GM12878 (cell line): Measurements from ENCODE around the gene PRTN3. TPM values are rescaled to one million over a fixed set of nuclear protein-coding genes. Genes with fewer than 3 reads are reported as not detected.

Experiments
- ATAC-seq: fragments of 200-7000 bp; cut with Tn5 transposase; 3 replicates; pipeline ENCODE4 v1.9.1; 2020; ENCODE audit warnings: mild to moderate bottlenecking, moderate library complexity
- BruUV-seq: library from RNA; stranded (reverse); fragments of 400-500 nt; replicated peaks from 2 replicates; lab custom pipeline; 2021; lab: Mats Ljungman, UMichigan
- CTCF ChIA-PET: fragments of 300-600 bp; sonication (Branson Sonifier 250); formaldehyde crosslinking; extraction: SDS; loops from one replicate; lab custom pipeline; 2021; ENCODE audit warnings: inconsistent platforms; lab: Yijun Ruan, JAX
- POLR2A ChIA-PET: fragments of 350-600 bp; formaldehyde crosslinking; extraction: SDS; loops from one replicate; lab custom pipeline; 2021; ENCODE audit warnings: inconsistent platforms; lab: Charles Lee
- RAD21 ChIA-PET: fragments of 300-600 bp; sonication (Branson Sonifier 250); formaldehyde crosslinking; loops from one replicate; lab custom pipeline; 2023; ENCODE audit warnings: antibody characterized with exemption; ENCODE audit not compliant: unreplicated experiment; lab: Charles Lee
- SMC1A ChIA-PET: fragments of 300-600 bp; sonication (Branson Sonifier 250); formaldehyde crosslinking; loops from one replicate; lab custom pipeline; 2023; ENCODE audit not compliant: unreplicated experiment, uncharacterized antibody; lab: Charles Lee
- DNase-seq: peaks from one replicate; pipeline ENCODE4 v3.0.0-alpha.2; 2011; ENCODE audit warnings: low read depth, low spot score
- FAIRE-seq: peaks from 3 replicates; lab custom pipeline; 2011; peaks lifted over from hg19 to GRCh38; lab: Jason Lieb, UNC
- H2AFZ ChIP-seq: 2 replicates; pipeline ENCODE4 v1.6.0; 2011; ENCODE audit warnings: low read depth, low read length, control low read depth; ENCODE audit not compliant: control insufficient read depth
- H3K27ac ChIP-seq: 2 replicates; pipeline ENCODE4 v1.5.1; 2011; ENCODE audit warnings: control low read depth; ENCODE audit not compliant: control insufficient read depth, insufficient read depth
- H3K27me3 ChIP-seq, 2 experiments: replicated peaks in 1 of 2; 2 replicates each; pipeline versions ENCODE4 v1.6.0 to v1.6.1; 2011; ENCODE audit warnings: low read length in 1 of 2; ENCODE audit not compliant: control insufficient read depth in 2 of 2, insufficient read depth in 2 of 2
- H3K36me3 ChIP-seq, 2 experiments: 2 replicates each; pipeline ENCODE4 v1.5.1; 2011; ENCODE audit warnings: low read length in 1 of 2; ENCODE audit not compliant: control insufficient read depth in 2 of 2, insufficient read depth in 2 of 2
- H3K4me1 ChIP-seq: 2 replicates; pipeline ENCODE4 v1.6.1; 2011; ENCODE audit warnings: mild to moderate bottlenecking, low read length, moderate library complexity, mixed read lengths; ENCODE audit not compliant: control insufficient read depth, insufficient read depth
- H3K4me2 ChIP-seq: 2 replicates; pipeline ENCODE4 v1.6.0; 2011; ENCODE audit warnings: control low read depth; ENCODE audit not compliant: control insufficient read depth, insufficient read depth
- H3K4me3 ChIP-seq: fragments of 200-600 bp; sonication (generic); 2 replicates; pipeline ENCODE4 v1.5.1; 2016
- H3K79me2 ChIP-seq: 2 replicates; pipeline ENCODE4 v1.6.0; 2011; ENCODE audit warnings: low read length; ENCODE audit not compliant: control insufficient read depth, insufficient read depth
- H3K9ac ChIP-seq: 2 replicates; pipeline ENCODE4 v1.8.0; 2011; ENCODE audit warnings: low read length, control low read depth, mixed read lengths; ENCODE audit not compliant: control insufficient read depth, insufficient read depth
- H3K9me3 ChIP-seq: replicated peaks from 3 replicates; pipeline ENCODE4 v1.5.1; 2011; ENCODE audit warnings: mild to moderate bottlenecking, low read length; ENCODE audit not compliant: control insufficient read depth, insufficient read depth
- H4K20me1 ChIP-seq: 2 replicates; pipeline ENCODE4 v1.6.0; 2011; ENCODE audit not compliant: control insufficient read depth, insufficient read depth
- BCL11A ChIP-seq: IDR thresholded peaks from 2 replicates; pipeline ENCODE4 v1.6.1; 2011; ENCODE audit warnings: low read depth, low read length
- CBFB ChIP-seq: IDR thresholded peaks from 2 replicates; pipeline ENCODE4 v1.6.1; 2016; ENCODE audit warnings: antibody characterized with exemption, low read depth
- MXI1 ChIP-seq: fragments of 150-350 bp; IDR thresholded peaks from 2 replicates; pipeline ENCODE4 v1.6.1; 2011; ENCODE audit warnings: low read depth, mild to moderate bottlenecking, inconsistent platforms, low read length, improper control_type of control experiment
- NFIC ChIP-seq: IDR thresholded peaks from 2 replicates; pipeline ENCODE4 v1.6.1; 2012; ENCODE audit warnings: low read depth, mild to moderate bottlenecking, inconsistent platforms, low read length, moderate library complexity
- POLR2A ChIP-seq: IDR thresholded peaks from 2 replicates; pipeline ENCODE4 v1.6.1; 2011; ENCODE audit warnings: low read depth, mild to moderate bottlenecking, low read length
- POLR2AphosphoS5 ChIP-seq: IDR thresholded peaks from 2 replicates; pipeline ENCODE4 v1.6.1; 2011; ENCODE audit warnings: mild to moderate bottlenecking, low read length, inconsistent platforms
- SIX5 ChIP-seq: IDR thresholded peaks from 2 replicates; pipeline ENCODE4 v1.6.1; 2011; ENCODE audit warnings: mild to moderate bottlenecking, low read depth, low read length, moderate library complexity; ENCODE audit not compliant: severe bottlenecking
- WGBS: methylation state at CpG from one replicate; pipeline ENCODE4 v1.1.6; 2016; ENCODE audit warnings: low lambda C conversion rate; ENCODE audit not compliant: insufficient replicate concordance, insufficient coverage; ENCODE audit errors: missing lambda C conversion rate; 5-methylcytosine and 5-hydroxymethylcytosine counted together
- in situ Hi-C: fragments of 300-500 bp; cut with MboI; formaldehyde crosslinking; loops from 9 replicates; pipeline ENCODE4 v1.14.3; 2018; ENCODE audit warnings: mixed read lengths
- intact Hi-C: fragments of 100-400 bp; cut with micrococcal nuclease; formaldehyde crosslinking; loops from one replicate; pipeline ENCODE4 v1.14.2; 2022; ENCODE audit not compliant: unreplicated experiment
- polyA plus RNA-seq, 11 experiments: library from polyadenylated mRNA; depleted of rRNA in 4 of 11; unstranded in 6 of 11; stranded (reverse) in 5 of 11; fragments of >200 nt; fragmentation: Nextera tagmentation in 4 of 11; fragmentation: Illumina TruSeq in 1 of 11; extraction: Ambion mirVana in 4 of 11; extraction: Trizol in 1 of 11; gene quantifications; 1 replicate in 1 of 11; 2 replicates in 10 of 11; pipeline versions ENCODE4 v1.2.1 to v1.2.3, GENCODE V29; 2011 to 2016; ENCODE audit warnings: inconsistent platforms in 2 of 11, missing spikeins in 2 of 11, low read depth in 1 of 11
- total RNA-seq, 4 experiments: library from RNA; depleted of rRNA in 3 of 4; stranded (reverse); fragments of >200 nt in 3 of 4; fragmentation: Illumina TruSeq in 1 of 4; extraction: Trizol in 1 of 4; gene quantifications; 2 replicates each; pipeline versions ENCODE4 v1.2.1 to v1.2.3, GENCODE V29; 2013 to 2021

PRTN3 gene
- total and polyA plus RNA-seq, 10 of the 15 experiments (the other 5 are each of a cell fraction or from before 2014, with no cell fraction given) = 0.08 TPM; not detected in 9

DNA sequence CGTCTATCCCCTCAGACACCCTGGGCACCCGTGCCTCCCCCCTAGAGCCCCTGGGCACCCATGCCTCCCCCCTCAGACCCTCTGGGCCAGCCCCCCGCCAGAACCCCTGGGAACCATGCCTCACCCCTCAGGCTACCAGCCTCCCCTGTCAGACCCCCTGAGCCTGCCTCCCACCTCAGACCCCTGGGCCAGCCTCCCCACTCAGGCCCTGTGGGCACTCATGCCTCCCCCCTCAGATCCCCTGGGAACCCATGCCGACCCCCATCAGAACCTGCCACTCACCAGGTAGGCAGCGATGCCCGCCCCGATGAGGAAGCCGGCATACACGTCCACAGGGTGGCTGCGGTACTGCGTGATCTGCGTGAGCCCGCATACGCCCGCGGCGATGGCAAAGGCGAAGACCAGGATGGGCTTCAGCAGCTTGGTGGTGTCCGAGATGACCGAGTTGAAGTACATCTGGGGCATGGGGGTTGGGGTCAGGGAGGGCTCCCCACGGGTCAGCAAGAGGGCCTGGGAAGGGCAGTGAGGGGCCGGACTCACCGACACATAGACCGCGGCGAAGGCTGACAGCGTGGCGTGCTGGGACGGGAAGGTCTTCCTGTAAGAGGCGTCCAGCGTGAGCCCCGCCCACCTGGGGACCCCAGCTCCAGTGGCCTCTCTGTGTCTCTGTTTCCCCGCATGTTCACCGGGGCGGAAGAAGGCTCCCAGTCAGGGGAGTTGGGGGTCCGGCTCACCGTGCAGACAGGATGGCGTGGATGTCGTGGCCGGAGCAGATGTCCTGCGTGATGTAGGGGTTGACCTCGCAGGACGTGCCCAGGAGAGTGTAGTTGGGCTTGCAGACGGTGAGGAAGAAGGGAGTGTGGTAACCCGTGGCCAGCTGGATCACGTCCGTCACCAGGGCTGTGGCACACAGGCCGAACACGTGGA, 26.4 kb upstream of the PRTN3 start:
- no peak for DNase-seq
- H3K9ac ChIP-seq = no peak overlapping the region
- no peak overlapping the region for H3K4me3 ChIP-seq
- WGBS = 90% methylated on average over 43 of the region's 49 CpGs
- TF ChIP-seq NFIC (no peak), POLR2AphosphoS5 (peak; percentile 81), POLR2A (peak; percentile 83), MXI1 (no peak), CBFB (peak; percentile 53; the same call in 1 of the 2 replicates), BCL11A (peak; percentile 33; the same call in 1 of the 2 replicates), SIX5 (no peak)
- ChIA-PET SMC1A (no interaction called here), POLR2A (no interaction called here), CTCF (no interaction called here), RAD21 (no interaction called here)
- no peak overlapping the region for H3K4me2 ChIP-seq
- intact Hi-C loops = no loop called here
- H3K4me1 ChIP-seq = no peaks in the 10 kb centered on the region
- H3K36me3 ChIP-seq = peaks cover 14 to 22% of the 10 kb centered on the region in 2 experiments; a peak in 3 of 4 replicates
- H3K79me2 ChIP-seq = no peaks in the 10 kb centered on the region
- H3K9me3 ChIP-seq = no peaks in the 10 kb centered on the region; the same call in 2 of the 3 replicates
- peak; percentile 11 for ATAC-seq
- H3K27ac ChIP-seq = no peak overlapping the region
- FAIRE-seq = no peak
- no TSS peak for BruUV-seq
- H2AFZ ChIP-seq = no peak overlapping the region
- in situ Hi-C loops = no loop called here
- no peaks in the 10 kb centered on the region for H3K27me3 ChIP-seq
- H4K20me1 ChIP-seq = no peaks in the 10 kb centered on the region
